ENCODE measurements around the gene MARK3. TPM values are rescaled to one million over a fixed set of nuclear protein-coding genes. Genes with fewer than 3 reads are reported as not detected.
"Not testable (repeated sequence)": the region's sequence is repeated elsewhere in the genome, so short reads cannot be mapped to it uniquely, and the experiment has no call there.

The MARK3 gene
- total and polyA plus RNA-seq, 8 donors = 52.6 to 157 (median 95.0) TPM

- peak in 1 of 3 donors; percentile 3 for TF ChIP-seq POLR2AphosphoS5 (IDR thresholded peaks at IDR 0.05)
- H3K36me3 ChIP-seq; intact Hi-C loops (cut with DNase I; ENCODE audit: low total_unique reads); H3K9me3 ChIP-seq; H3K4me3 ChIP-seq: not testable (repeated sequence)
- peaks cover 0 to 27% (median 20%) of the 10 kb centered on the region in 3 donors for H3K27me3 ChIP-seq
- DNase-seq = peak in 1 of 2 donors; percentile 75
- H3K4me1 ChIP-seq = peaks cover 63 to 92% (median 86%) of the 10 kb centered on the region in 4 donors
- peak overlapping the region; percentile 65 to 95 (median 93) for H3K27ac ChIP-seq
- WGBS, 5 donors = 28 to 56% (median 49%) methylated on average over 15 to 17 of the region's 17 CpGs
These were observed 140.4 kb downstream of the MARK3 start for GRCh38 chr14:103525430-103526246.

- H3K27ac ChIP-seq = peak overlapping the region; percentile 65 to 95 (median 93)
- TF ChIP-seq EP300 (IDR thresholded peaks at IDR 0.05) (no peak), POLR2AphosphoS5 (IDR thresholded peaks at IDR 0.05) (no peak)
These were observed 141.2 kb downstream of the MARK3 start for GRCh38 chr14:103526247-103526913.

GRCh38 chr14:103526914-103527248, 141.7 kb downstream of the MARK3 start:
- Histone ChIP-seq H3K4me3 (no peak overlapping the region), H3K27ac (peak overlapping the region; percentile 65 to 95 (median 93)), H3K4me1 (peaks cover 69 to 92% (median 85%) of the 10 kb centered on the region in 4 donors), H3K9me3 (no peaks in the 10 kb centered on the region), H3K36me3 (peaks cover 0 to 18% (median 9%) of the 10 kb centered on the region in 4 donors), H3K27me3 (peaks cover 0 to 17% (median 11%) of the 10 kb centered on the region in 3 donors)
- intact Hi-C loops (cut with DNase I; ENCODE audit: low total_unique reads) = no loop called here
- TF ChIP-seq POLR2A (IDR thresholded peaks at IDR 0.05) (no peak), CTCF (IDR thresholded peaks at IDR 0.05) (no peak), POLR2AphosphoS5 (IDR thresholded peaks at IDR 0.05) (no peak)
- WGBS, 5 donors = 80 to 100% (median 86%) methylated on average over 1 of the region's 1 CpG
- no peak for DNase-seq

More at GRCh38 chr14:103526247-103526913, 141.2 kb downstream of the MARK3 start:
- Histone ChIP-seq H3K4me3 (no peak overlapping the region), H3K36me3 (peaks cover 0 to 13% (median 6%) of the 10 kb centered on the region in 4 donors), H3K9me3 (no peaks in the 10 kb centered on the region), H3K4me1 (peaks cover 67 to 92% (median 86%) of the 10 kb centered on the region in 4 donors), H3K27me3 (peaks cover 0 to 22% (median 16%) of the 10 kb centered on the region in 3 donors)
- no peak for DNase-seq
- intact Hi-C loops (cut with DNase I; ENCODE audit: low total_unique reads) = no loop called here
- WGBS, 5 donors = 63 to 72% (median 68%) methylated on average over 7 to 8 of the region's 8 CpGs

GRCh38 chr14:103527408-103528145, 142.4 kb downstream of the MARK3 start:
- Histone ChIP-seq H3K4me3 (peak overlapping the region in 3 of 4 donors; percentile 66 to 100 (median 94)), H3K4me1 (peaks cover 63 to 94% (median 83%) of the 10 kb centered on the region in 4 donors), H3K9me3 (no peaks in the 10 kb centered on the region), H3K27ac (peak overlapping the region; percentile 87 to 95 (median 93)), H3K27me3 (peaks cover 0 to 10% (median 6%) of the 10 kb centered on the region in 3 donors), H3K36me3 (peaks cover 0 to 25% (median 15%) of the 10 kb centered on the region in 4 donors)
- 80 to 86% (median 83%) methylated on average over 14 of the region's 14 CpGs for WGBS, 5 donors
- DNase-seq = no peak
- intact Hi-C loops (cut with DNase I; ENCODE audit: low total_unique reads) = no loop called here
- no peak for TF ChIP-seq POLR2AphosphoS5 (IDR thresholded peaks at IDR 0.05)
- TF ChIP-seq EP300 (IDR thresholded peaks at IDR 0.05) = no peak
- no peak for TF ChIP-seq CTCF (IDR thresholded peaks at IDR 0.05)
- TF ChIP-seq POLR2A (IDR thresholded peaks at IDR 0.05) = no peak

GRCh38 chr14:103528146-103528586, 143.0 kb downstream of the MARK3 start:
- peak; percentile 49 to 75 for DNase-seq
- peaks cover 57 to 95% (median 80%) of the 10 kb centered on the region in 4 donors for H3K4me1 ChIP-seq
- peaks cover 0 to 4% (median 1%) of the 10 kb centered on the region in 3 donors for H3K27me3 ChIP-seq
- intact Hi-C loops (cut with DNase I; ENCODE audit: low total_unique reads) = no loop called here
- H3K27ac ChIP-seq = peak overlapping the region; percentile 87 to 95 (median 93)
- no peaks in the 10 kb centered on the region for H3K9me3 ChIP-seq
- H3K4me3 ChIP-seq = peak overlapping the region; percentile 66 to 100 (median 94)
- TF ChIP-seq POLR2AphosphoS5 (IDR thresholded peaks at IDR 0.05) (no peak), EP300 (IDR thresholded peaks at IDR 0.05) (no peak), CTCF (IDR thresholded peaks at IDR 0.05) (no peak), POLR2A (IDR thresholded peaks at IDR 0.05) (no peak)
- peaks cover 0 to 31% (median 21%) of the 10 kb centered on the region in 4 donors for H3K36me3 ChIP-seq
- 36 to 46% (median 40%) methylated on average over 8 to 10 of the region's 10 CpGs for WGBS, 5 donors
